GM21360 (cell line): ENCODE data around the gene FCAMR.

Experiments
- ATAC-seq: cut with Tn5 transposase; IDR thresholded peaks from one replicate; pipeline ENCODE4 v1.9.1; 2021; ENCODE audit warnings: mild to moderate bottlenecking, moderate library complexity; ENCODE audit not compliant: unreplicated experiment

FCAMR gene

GRCh38 chr1:206912445-206913095 lies 57.7 kb downstream of the FCAMR start:
- no peak for ATAC-seq

- no peak for ATAC-seq
These were observed 59.1 kb downstream of the FCAMR start for GRCh38 chr1:206911064-206911663.

GRCh38 chr1:206909883-206910318 lies 60.4 kb downstream of the FCAMR start:
- no peak for ATAC-seq

- ATAC-seq: no peak
These were observed 60.9 kb downstream of the FCAMR start for GRCh38 chr1:206909161-206909882.

- ATAC-seq: no peak
These were observed 62.2 kb downstream of the FCAMR start for GRCh38 chr1:206908038-206908437.
